Hepatocyte (in vitro differentiated cells): ENCODE measurements around the gene SERINC5. TPM values are rescaled to one million over a fixed set of nuclear protein-coding genes. Genes with fewer than 3 reads are reported as not detected.
"Not testable (repeated sequence)": the region's sequence is repeated elsewhere in the genome, so short reads cannot be mapped to it uniquely, and the experiment has no call there.

Experiments
- DNase-seq: peaks from one replicate; pipeline ENCODE4 v3.0.0-alpha.2; 2016; ENCODE audit warnings: low spot score
- H2AFZ ChIP-seq: fragments of 200-600 bp; sonication (generic); 2 replicates; pipeline ENCODE4 v1.6.0; 2016; ENCODE audit warnings: antibody characterized with exemption, mild to moderate bottlenecking
- H3K27ac ChIP-seq: fragments of 200-600 bp; sonication (generic); 2 replicates; pipeline ENCODE4 v1.5.1; 2016; ENCODE audit warnings: mild to moderate bottlenecking
- H3K27me3 ChIP-seq: fragments of 200-600 bp; sonication (generic); 2 replicates; pipeline ENCODE4 v1.6.1; 2016
- H3K36me3 ChIP-seq: fragments of 200-600 bp; sonication (generic); replicated peaks from 2 replicates; pipeline ENCODE4 v1.5.1; 2016; ENCODE audit warnings: low read depth; ENCODE audit not compliant: insufficient read depth
- H3K4me1 ChIP-seq: fragments of 200-600 bp; sonication (generic); 2 replicates; pipeline ENCODE4 v1.5.1; 2016; ENCODE audit warnings: mild to moderate bottlenecking, moderate library complexity; ENCODE audit not compliant: insufficient read depth
- H3K4me2 ChIP-seq: fragments of 200-600 bp; sonication (generic); 2 replicates; pipeline ENCODE4 v1.6.0; 2016
- H3K4me3 ChIP-seq: fragments of 200-600 bp; sonication (generic); 2 replicates; pipeline ENCODE4 v1.5.1; 2016; ENCODE audit warnings: mild to moderate bottlenecking
- H3K79me2 ChIP-seq: fragments of 200-600 bp; sonication (generic); 2 replicates; pipeline ENCODE4 v1.6.0; 2017; ENCODE audit warnings: mild to moderate bottlenecking
- H3K9me2 ChIP-seq: fragments of 200-600 bp; sonication (generic); replicated peaks from 2 replicates; pipeline ENCODE4 v1.6.0; 2017; ENCODE audit warnings: mild to moderate bottlenecking; ENCODE audit not compliant: insufficient read depth
- H3K9me3 ChIP-seq: fragments of 200-600 bp; sonication (generic); 2 replicates; pipeline ENCODE4 v1.5.1; 2016; ENCODE audit warnings: low read depth, mild to moderate bottlenecking
- H4K20me1 ChIP-seq: fragments of 200-600 bp; sonication (generic); 2 replicates; pipeline ENCODE4 v1.6.0; 2016; ENCODE audit warnings: mild to moderate bottlenecking; ENCODE audit not compliant: insufficient read depth, poor library complexity, severe bottlenecking
- EZH2 ChIP-seq: fragments of 200-600 bp; sonication (generic); IDR thresholded peaks from 2 replicates; pipeline ENCODE4 v1.6.1; 2016; ENCODE audit warnings: antibody characterized with exemption, mild to moderate bottlenecking, borderline replicate concordance
- EZH2phosphoT487 ChIP-seq: fragments of 200-600 bp; sonication (generic); IDR thresholded peaks from one replicate; pipeline ENCODE4 v1.6.1; 2018; ENCODE audit warnings: antibody characterized with exemption, mild to moderate bottlenecking, low read depth, moderate library complexity; ENCODE audit not compliant: unreplicated experiment, severe bottlenecking
- WGBS: methylation state at CpG from one replicate; pipeline ENCODE4 v1.1.6; 2016; ENCODE audit warnings: low lambda C conversion rate; ENCODE audit errors: missing lambda C conversion rate; 5-methylcytosine and 5-hydroxymethylcytosine counted together
- polyA plus RNA-seq: library from polyadenylated mRNA; unstranded; fragments of >200 nt; fragmentation: Nextera tagmentation; extraction: Ambion mirVana; gene quantifications from 2 replicates; pipeline ENCODE4 v1.2.1, GENCODE V29; 2016
- total RNA-seq: library from RNA; depleted of rRNA; stranded (reverse); fragments of >200 nt; gene quantifications from 2 replicates; pipeline ENCODE4 v1.2.3, GENCODE V29; 2014
- TF ChIP-seq, protein P1 (sequence below): fragments of 200-600 bp; sonication (generic); IDR thresholded peaks from 2 replicates; pipeline ENCODE4 v1.5.1; 2016; ENCODE audit warnings: antibody characterized with exemption, mild to moderate bottlenecking; ENCODE audit not compliant: poor library complexity

SERINC5 gene
- total and polyA plus RNA-seq, 2 experiments from 2014 or later, result 19.3 to 70.2 TPM

DNA sequence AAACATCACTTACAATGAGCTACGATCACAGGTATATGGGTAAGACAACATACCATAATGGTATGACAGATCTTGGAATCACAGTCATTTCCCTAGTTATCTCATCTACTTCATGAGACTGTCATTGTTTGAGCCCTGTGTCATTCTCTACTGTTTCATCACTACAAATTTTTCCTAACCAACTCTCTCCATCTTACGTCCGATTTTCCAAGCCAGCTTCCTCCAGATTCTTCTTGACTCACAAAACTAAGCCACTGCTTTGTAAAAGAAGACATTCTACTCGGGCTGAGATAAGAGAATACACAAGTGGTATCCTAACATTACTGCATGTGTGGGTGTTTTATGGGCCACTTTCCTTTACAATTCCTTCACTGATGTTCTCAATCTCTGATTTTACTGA lies 49.6 kb downstream of the SERINC5 start:
- DNase-seq, result peak; percentile 32
- Histone ChIP-seq H3K4me3 (no peak overlapping the region), H4K20me1 (no peaks in the 10 kb centered on the region), H3K4me2 (peak overlapping the region; percentile 67), H3K4me1 (peaks cover 34% of the 10 kb centered on the region), H3K27me3 (no peaks in the 10 kb centered on the region), H3K79me2 (peaks cover 85% of the 10 kb centered on the region), H3K27ac (peak overlapping the region; percentile 88), H3K9me2 (no peaks in the 10 kb centered on the region), H3K36me3 (no peaks in the 10 kb centered on the region), H3K9me3 (no peaks in the 10 kb centered on the region), H2AFZ (no peak overlapping the region)
- WGBS, result 47% methylated on average over 4 of the region's 4 CpGs
- TF ChIP-seq EZH2 (no peak), EZH2phosphoT487 (no peak)
- TF ChIP-seq, protein P1, sequence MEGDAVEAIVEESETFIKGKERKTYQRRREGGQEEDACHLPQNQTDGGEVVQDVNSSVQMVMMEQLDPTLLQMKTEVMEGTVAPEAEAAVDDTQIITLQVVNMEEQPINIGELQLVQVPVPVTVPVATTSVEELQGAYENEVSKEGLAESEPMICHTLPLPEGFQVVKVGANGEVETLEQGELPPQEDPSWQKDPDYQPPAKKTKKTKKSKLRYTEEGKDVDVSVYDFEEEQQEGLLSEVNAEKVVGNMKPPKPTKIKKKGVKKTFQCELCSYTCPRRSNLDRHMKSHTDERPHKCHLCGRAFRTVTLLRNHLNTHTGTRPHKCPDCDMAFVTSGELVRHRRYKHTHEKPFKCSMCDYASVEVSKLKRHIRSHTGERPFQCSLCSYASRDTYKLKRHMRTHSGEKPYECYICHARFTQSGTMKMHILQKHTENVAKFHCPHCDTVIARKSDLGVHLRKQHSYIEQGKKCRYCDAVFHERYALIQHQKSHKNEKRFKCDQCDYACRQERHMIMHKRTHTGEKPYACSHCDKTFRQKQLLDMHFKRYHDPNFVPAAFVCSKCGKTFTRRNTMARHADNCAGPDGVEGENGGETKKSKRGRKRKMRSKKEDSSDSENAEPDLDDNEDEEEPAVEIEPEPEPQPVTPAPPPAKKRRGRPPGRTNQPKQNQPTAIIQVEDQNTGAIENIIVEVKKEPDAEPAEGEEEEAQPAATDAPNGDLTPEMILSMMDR, result no peak

- WGBS, result 82% methylated on average over 4 of the region's 4 CpGs
- no peak for DNase-seq
- Histone ChIP-seq H3K9me3 (no peaks in the 10 kb centered on the region), H3K4me3 (no peak overlapping the region), H3K27me3 (no peaks in the 10 kb centered on the region), H3K79me2 (peaks cover 85% of the 10 kb centered on the region), H3K36me3 (no peaks in the 10 kb centered on the region), H3K4me1 (peaks cover 34% of the 10 kb centered on the region), H3K27ac (peak overlapping the region; percentile 88), H3K9me2 (no peaks in the 10 kb centered on the region), H3K4me2 (peak overlapping the region; percentile 67), H4K20me1 (no peaks in the 10 kb centered on the region), H2AFZ (no peak overlapping the region)
- TF ChIP-seq EZH2phosphoT487 (no peak), EZH2 (no peak)
- TF ChIP-seq, protein P1, result no peak
Observed at GRCh38 chr5:80205846-80206245, 50.0 kb downstream of the SERINC5 start.

GRCh38 chr5:80204808-80205614 lies 50.8 kb downstream of the SERINC5 start:
- Histone ChIP-seq H3K4me3 (no peak overlapping the region), H3K9me2 (no peaks in the 10 kb centered on the region), H2AFZ (no peak overlapping the region), H4K20me1 (no peaks in the 10 kb centered on the region), H3K27ac (peak overlapping the region; percentile 88), H3K4me1 (peaks cover 34% of the 10 kb centered on the region), H3K79me2 (peaks cover 82% of the 10 kb centered on the region), H3K27me3 (no peaks in the 10 kb centered on the region), H3K36me3 (no peaks in the 10 kb centered on the region), H3K4me2 (peak overlapping the region; percentile 67), H3K9me3 (no peaks in the 10 kb centered on the region)
- TF ChIP-seq EZH2phosphoT487, result no peak
- TF ChIP-seq, protein P1, result peak; percentile 39
- DNase-seq, result peak; percentile 73
- 16% methylated on average over 10 of the region's 10 CpGs for WGBS

DNA sequence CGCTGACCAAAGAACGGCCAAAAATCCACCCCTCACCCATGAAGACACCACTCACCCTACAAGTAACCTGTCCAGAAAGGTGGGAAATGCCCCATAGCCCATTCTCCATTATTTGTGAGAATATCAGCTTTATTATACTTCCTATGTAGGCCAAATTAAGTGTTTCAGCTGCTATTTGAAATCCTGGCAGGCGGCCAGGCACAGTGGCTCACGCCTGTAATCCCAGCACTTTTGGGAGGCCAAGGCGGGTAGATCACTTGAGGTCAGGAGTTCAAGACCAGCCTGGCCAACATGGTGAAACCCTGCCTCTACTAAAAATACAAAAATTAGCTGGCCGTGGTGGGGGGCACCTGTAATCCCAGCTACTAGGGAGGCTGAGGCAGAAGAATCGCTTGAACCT lies 54.1 kb downstream of the SERINC5 start:
- Histone ChIP-seq H3K79me2 (peaks cover 80% of the 10 kb centered on the region), H3K4me1 (peaks cover 26% of the 10 kb centered on the region)
- not testable (repeated sequence) for H2AFZ ChIP-seq, H3K27me3 ChIP-seq, H3K4me2 ChIP-seq, H4K20me1 ChIP-seq, H3K4me3 ChIP-seq, H3K9me2 ChIP-seq, H3K27ac ChIP-seq, DNase-seq, H3K36me3 ChIP-seq, H3K9me3 ChIP-seq
- WGBS, result 90% methylated on average over 7 of the region's 7 CpGs
